KG1 (cell line): ENCODE measurements around the gene FSTL4.

ENCODE experiments used
- DNase-seq: peaks from one replicate; lab custom pipeline; 2025; lab: John Stamatoyannopoulos, UW

The FSTL4 gene

DNA sequence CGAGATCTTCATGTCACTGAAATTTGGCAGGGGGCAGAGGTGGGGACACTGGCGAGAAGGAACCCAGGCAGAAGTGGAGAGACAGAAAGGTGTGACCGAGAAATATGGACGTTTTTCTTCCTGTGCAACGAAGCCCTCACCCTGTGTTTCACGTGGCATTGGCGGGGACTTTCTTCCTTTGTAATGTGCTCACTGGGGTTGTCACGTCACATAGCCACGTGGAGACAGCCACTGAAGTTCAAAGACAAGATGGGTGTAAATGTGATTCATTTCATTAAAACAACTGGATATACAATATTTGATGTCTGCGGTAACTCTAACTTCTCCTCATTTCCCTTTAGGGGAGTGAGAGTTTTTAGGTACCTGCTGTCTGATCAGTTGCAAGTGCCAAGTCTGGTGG, 225.7 kb downstream of the FSTL4 start:
- no peak for DNase-seq

DNA sequence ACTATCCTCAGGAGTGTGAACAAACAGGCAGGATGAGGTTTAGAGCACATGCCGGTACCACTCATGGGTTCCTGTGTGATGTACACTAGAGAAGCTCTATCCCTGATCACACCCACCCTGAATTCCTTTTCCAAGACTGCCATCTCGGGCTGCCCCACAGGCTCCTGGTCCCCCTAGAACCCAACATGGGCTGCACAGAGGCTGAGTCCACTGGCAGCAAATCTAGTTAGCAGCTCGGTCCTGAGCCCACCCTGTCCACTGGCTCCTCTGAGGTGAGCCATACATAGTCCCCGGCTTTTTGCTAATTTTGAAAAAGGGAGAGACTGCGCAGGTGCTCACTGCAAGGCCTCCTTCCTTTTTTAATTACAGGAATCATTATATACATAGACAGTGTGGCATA, 227.0 kb downstream of the FSTL4 start:
- DNase-seq = no peak

DNA sequence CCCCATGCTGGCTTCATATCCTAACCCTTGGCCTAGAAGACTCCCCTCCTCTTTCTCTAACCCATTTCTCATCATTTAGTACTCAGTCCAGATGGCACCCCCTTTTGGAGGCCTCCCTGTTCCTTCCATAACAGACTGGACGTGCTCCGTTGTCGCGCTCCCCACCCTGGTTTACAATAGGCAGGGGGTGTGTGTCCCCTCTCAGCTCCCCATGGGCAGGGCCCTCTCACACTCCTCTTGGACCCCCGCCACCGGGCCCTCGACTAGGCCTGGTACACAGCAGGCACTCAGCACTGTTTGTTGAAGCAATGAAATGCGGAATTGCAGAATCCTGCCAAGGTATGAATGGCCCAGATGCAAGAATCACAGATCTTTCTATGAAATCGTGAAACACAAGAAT, 227.4 kb downstream of the FSTL4 start:
- DNase-seq = no peak

DNA sequence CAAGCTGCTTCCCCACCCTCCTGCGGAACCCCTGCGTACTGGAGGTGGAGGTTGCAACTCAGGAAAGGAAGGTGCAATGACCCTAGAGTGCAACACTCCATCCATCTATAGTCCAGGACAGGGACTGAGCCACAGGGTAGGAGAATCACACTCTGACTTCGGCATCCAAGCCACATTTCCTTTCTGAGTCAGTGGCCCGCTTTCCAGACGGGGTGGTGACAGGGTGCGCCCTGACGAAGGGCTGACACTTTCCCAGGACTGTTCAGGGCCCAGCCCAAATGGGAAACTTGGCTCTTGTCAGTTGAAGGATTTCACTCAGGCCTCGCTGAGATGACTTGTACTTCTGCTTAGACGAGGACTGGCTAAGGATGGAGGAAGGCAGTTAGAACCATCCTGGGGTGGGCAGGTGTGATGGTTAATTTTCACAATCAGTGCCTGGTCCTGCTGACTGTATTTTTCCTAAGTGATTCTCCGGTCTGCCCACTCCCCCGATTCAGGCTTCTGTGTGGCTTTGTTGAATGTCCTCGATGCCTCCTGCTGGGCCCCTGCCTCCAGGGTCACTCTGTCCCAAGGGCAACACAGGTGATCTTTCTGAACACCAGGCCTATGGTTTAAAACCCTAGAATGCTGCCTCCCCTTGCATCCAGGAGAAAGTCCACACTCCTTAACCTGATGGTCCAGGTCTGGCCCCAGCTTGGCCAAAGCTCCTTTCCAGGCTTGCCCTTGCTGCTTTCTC, 228.1 kb downstream of the FSTL4 start:
- DNase-seq = no peak

DNA sequence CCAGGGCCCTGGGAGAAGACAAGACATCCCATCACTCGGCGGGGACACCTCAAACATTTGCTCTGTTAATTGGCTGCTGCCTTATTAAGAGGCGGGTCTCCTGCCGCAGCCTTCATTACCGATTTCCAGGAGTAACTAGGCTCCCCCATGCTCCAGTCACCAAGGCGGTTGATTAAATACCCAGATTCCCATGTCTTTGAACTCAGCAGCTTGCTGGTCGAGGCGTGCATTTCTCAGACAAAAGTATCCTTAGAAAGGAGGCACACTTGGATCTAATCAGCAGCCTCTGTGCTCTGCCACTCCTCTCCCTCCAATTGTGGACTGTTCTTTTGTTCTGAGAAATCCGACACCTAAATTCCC, 228.8 kb downstream of the FSTL4 start:
- DNase-seq = no peak

DNA sequence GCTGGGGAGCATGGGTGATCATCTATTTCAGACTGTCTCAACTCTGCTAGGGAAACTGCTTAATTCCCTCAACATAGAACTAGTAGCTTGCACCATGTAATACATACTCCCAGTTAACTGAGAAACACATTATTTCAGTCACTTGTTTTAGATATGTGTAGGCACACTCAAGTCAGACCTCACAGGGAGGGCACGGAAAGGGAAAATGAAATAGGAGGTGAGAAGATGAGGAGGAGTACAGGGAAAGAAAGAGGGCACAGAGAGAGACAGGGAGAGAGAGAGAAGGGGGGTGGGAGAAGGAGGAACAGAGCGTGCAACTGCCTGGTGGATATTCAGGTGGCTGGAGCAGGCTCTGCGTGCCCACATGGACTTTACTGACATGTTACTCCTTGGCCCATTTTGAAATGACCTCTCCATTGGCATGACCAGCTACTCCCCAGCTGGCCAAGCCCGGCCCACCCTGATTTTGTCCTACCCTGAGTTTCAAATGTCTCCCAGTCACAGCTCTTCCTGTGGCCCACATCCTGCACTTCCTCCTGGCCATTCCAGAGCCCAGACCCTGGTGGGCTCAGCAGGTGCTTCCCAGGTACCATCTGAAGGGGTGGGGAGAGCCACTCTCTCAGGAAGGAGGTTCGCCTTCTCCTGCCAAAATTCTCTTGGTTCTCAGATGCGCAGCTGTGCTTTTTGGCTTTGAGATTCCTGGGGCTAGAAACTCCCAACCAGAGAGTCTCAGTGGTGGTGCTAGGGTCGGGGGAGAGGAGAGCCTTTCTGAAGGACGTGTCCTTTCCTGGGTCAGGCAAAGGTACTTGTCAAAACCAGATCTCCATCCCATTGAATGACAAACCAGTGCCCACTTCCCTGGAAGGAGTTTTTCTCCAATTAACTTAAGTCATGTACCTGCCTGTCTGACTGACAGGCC, 229.4 kb downstream of the FSTL4 start:
- no peak for DNase-seq

DNA sequence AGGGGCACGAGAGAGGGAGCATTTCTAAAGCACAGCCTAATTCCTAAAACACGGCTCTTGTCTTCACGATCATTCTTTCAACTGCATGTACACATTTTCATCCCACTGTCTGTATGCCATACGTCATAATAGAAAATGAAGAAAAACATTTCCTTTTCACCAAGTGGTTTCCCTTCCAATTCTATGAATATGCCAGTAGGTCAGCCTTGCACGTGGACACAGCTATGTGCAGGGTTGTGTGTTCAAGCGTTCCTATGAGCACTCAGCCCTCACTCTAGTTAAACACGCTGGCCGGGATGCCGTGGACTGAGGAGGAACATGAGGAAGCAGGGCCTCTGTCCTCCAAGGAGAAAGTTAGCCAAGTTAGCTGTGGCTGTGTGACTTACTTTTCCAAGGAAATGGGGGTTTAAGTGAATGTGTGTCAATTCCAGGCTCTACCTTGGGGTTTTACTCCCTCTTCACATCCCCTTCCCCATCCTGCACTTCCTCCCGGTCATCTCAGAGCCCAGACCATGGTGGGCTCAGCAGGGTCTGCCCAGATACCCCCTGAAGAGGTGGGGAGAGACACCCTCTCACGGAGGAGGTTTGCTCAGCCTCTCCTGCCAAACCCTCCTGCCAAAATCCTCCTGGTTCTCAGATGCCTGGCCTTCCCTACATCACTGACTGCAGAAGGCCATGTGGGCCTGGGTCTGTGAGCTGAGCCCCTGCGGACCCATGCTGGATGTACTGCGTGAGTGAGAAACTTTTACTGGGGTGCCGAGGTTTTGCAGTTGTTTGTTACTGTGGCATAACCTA, 230.6 kb downstream of the FSTL4 start:
- DNase-seq = no peak

DNA sequence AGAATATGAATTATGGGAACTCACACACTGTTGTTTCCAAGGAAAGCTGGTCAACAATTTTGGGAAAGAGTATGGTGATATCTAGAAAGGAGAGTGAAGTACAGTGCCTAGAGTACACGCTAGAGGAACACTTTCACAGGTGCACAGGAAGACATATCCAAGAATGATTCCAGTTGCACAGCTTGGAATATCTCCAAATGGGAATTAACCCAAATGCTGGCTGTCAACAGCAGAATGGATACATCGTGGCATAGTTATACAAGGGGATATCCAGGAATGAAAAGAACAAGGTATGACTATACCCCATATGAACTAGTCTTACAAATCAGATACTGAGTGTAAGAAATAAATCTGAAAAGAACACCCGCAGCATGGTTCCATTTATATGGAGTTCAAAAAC, 231.3 kb downstream of the FSTL4 start:
- DNase-seq = no peak

DNA sequence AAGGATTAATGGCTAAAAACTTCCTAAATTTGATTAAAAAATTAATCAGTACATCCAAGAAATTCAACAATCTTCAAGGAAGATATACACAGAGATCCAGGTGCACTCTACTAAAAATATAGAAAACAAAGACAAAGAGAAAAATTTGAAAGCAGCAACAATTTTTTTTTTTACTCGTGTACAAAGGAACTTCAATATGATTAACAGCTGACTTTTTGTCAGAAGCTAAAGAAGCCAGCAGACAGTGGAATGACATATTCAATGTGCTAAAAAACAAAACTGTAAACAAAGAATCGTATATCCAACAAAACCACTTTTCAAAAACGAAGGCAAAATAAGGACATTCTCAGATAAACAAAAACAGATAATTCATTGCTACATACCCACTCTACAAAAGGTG, 234.6 kb downstream of the FSTL4 start:
- no peak for DNase-seq

DNA sequence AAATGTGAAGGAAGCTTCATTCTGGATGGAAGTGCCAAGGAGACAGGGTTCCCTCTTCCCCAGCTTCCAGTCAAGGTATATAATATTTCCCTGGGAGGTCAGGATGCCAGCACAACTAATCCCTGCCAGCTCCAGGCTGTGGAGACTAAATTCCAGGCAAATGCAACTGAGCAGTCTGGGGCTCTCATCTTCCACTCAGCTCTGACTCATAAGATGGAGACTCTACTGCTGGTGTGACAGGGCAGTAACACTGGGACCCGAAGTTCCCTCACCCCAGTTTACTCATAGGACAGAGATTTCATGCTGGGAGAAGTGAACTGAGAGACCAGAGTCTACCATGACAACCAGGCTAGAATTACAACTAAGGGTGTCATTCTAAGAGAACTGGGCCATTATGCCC, 235.4 kb downstream of the FSTL4 start:
- DNase-seq = no peak

DNA sequence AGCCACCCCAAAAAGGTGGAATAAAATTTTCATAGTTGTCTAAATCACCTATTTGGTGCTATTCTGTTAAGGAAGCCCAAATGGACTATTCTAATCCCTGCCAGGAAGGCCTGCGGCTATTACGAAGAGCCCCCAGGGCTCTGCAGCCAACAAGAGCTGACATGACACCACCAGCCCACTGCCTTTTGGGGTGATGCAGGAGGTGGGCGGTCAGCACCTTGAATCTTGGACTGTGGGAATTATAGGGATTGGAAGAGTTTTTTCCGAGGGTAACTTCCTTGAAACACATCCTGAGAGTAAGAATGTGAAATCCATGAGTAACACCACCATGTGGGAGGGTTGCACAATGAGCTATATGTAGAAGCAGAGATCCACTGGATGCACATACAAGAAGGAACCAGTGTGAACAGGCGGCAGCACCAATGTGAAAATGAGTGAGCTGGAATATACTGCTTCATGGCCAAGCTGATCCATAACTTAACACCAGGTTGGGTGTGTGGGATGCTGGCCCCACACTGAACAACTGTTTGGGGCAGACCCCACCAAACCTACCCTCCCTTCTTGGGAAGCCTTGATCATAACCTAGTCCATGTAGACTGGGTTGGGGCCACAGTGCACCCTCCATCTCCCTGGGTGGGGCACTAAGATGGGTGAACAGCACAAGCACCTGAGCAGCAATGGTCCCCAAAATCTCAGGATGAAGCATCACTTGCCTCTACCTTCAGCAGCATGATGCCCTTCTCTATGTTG, 239.0 kb downstream of the FSTL4 start:
- no peak for DNase-seq

DNA sequence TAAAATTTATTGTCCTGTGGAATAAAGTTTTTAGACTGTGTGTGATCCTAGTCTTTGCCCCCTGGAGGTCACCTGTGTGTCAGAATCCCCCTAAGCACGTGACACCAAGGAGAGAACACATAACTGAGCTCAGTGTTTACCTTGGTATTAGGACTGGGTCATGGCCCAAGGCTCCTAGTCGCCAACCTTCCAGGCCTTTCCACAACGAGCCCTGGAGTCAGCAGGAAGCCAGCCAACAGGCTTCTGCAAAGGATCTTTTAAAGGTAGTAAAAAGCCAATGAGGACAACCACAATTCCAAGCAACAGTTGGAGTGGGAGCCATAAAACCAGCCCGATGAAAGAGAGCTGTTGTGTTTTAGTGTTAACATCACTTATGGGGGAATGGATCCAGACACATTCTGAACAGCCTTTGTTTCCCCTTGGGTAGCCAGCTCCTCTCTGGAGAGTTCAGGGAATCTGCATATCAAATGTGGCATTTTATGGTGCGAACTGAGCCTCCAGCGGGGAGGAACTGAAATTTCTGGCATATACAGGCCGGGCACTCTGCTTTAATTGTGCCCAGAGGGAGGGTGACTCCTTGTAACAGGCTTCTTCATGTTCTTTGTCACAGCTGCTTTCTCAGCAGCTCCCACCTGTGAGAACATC, 239.9 kb downstream of the FSTL4 start:
- no peak for DNase-seq

DNA sequence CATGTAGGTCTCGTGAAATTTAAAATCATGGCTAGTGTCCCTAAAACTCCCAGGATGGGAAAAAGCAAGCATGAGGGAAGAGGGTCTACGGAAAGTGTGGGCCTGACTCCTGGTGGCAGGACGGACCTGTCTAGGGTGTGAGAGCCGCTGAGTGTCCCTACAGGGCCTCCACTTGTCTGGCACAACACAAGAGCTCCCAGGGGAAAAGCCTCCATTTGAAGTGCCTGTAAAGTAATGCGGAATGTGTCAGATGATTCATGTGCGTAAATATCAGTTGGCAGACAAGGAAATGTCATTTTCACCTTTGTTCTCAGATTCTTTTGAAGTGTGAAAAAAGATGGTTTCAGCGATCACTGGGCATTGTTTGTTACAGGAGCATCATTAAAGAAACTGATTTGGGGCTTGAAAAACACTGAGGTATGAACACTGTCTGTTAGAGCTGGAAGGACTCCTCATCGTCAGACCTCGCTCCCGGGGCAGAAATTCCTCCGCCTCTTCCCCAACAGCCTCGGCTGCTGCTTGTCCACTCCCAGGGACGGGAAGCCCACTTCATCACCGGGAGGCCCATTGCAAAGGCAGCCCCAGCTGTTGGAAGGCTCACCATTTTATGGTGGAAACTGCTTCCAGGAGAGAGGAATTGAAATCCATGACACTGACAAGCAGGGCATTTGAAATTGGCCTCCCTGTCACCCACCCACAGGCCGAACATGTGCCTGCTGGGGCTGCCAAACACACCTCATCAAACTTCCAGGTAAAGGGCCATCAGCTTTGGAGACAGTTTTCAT, 240.8 kb downstream of the FSTL4 start:
- DNase-seq = no peak

DNA sequence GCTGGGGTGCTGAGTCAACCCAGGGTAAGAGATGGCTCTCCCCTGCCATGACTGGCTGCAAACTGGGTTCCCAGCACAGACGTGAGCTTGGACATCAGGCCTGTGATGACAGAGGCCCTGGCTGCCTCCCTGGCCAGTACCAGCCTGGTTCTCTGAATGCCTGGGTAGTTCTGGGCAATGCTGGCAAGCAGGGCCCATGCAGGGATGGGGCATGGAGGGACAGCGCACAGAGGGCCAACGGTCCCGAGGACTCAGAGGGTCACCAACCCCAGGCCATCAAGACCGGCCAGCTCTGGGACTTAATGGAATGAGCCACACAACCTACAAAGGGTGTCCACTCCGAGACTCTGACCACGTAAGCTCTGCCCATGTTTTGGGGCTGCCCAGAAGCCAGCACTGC, 241.4 kb downstream of the FSTL4 start:
- no peak for DNase-seq

DNA sequence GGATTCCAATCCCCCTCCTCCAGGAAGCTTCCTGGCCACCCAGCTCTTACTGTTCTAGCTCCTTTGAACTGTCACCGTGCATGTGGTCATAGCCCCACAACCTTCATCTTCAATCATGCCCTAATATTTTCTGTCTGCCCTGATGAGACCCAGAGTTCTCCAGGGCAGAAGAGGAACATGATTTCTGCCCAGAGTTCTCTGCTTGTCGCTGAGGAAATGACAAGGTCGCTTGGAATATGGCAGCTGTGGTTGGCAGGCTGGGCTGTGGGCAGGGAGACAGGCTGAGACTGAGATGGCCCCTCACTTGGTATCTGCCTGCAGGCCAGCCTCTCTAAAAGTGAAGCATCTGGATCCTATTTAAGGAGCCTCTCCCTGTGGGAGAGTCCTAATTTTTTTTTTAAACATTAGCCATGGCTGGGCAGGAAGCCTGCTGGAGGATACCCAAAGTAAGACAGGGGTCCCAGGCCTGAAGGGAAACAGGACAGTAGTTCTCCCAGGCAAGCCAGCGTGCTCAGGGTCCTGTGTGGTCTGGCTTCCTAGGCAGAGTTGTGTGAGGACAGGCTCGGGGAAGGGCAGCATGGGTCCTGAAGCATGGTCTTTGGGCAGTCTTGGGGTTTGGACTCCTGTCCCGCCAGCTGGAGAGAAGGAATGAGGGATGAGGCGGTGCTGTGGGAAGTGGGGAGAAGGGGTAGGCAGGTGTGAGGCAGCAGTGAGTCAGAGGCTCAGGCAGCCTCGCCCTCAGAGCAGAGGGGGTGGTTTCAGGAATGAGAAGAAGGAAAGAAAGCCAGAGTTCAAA, 242.1 kb downstream of the FSTL4 start:
- DNase-seq = no peak

DNA sequence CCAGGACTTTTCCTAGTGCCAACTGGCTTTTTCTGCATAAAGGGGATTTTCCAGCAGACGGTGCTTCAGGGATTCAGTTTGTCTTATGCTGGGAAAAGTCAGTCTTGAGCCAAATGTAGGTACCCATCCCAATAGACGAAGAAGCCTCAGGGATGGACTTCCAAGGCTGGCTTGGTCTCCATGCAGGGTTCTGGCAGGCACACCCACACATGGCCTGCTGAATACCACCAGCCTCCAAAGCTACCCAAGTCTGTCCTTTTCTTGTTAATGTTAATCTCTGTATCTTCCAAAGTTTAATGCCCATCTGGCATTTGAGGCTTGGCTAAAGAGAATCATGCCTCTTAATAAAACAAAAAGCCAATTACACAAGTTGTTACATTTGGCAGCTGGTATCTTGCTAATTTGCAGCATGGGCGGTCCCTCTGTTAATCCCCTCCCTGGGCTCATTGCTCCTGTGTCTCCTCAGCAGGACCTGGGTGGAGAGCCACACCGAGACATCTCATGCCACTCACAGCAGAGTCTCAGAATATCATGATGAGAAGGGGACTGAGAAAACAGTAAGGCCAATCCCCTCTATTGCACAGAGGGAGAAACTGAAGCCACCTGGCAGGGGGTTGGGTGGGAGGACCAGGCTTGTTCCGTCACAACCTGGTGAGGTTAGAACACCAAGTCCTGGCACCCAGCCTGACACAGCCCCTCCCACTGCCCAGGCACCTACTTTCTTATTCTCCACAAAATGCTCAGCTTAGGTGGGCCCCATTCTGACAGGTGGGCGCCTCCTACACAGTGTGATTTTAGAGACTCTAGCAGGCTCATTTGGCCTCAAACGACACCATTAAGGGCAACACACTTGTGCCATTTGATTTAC, 243.2 kb downstream of the FSTL4 start:
- DNase-seq = no peak

DNA sequence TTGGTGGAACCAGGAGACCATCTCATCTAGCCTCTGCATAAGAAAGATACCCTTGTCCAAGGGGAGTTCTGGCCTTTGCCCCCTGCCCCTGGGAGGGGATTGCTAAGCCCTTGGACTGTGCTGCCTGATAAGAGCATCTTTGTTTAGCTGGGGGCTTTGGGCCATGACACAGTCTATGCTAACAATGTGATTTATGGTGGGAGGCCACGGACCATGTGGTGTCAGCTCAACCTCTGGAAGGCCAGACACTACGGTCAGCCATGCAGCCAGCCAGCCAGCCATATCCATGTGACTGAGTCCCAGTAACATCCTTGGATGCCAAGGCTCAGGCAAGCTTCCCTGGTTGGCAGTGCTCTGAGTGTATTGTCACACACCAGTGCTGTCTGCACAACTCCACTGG, 244.4 kb downstream of the FSTL4 start:
- no peak for DNase-seq

DNA sequence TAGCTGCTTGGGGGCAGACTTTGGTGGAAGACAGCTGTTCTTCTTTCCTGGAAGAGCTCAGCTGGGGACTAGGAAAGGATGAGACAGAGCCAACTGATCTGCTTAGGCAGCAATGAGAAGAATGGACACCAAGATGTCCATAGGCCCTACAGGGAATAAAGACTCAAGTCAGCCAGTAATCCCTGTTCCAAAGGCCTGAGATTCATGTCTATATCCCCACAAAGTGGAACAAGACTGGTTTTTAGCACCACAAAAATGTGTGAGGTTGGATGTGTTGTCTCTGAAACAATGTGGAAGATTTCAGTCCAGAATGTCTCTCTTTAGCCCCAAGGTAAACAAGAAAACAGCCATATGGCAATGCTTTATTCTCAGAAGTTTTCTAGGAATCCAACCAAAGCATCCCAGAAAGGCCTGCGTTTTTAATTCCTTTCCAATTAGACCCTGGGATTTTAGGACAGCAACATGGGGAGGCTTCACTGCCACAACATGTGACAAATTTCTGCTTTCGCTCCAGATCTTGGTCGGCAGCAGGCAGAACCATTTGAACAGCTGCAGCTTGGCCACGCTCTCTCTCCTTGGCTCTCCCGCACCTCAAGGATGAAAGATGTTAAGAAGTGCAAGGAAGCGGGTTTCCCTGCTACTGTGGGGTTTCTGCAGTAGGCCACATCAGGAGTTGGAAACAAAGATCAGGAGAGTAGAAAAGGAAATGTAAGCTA, 245.1 kb downstream of the FSTL4 start:
- no peak for DNase-seq
